ENCODE measurements around the gene RABEP2. TPM values are rescaled to one million over a fixed set of nuclear protein-coding genes. Genes with fewer than 3 reads are reported as not detected.
"Not testable (repeated sequence)": the region's sequence is repeated elsewhere in the genome, so short reads cannot be mapped to it uniquely, and the experiment has no call there.

The RABEP2 gene
- total RNA-seq (10 to 100 TPM; 43.1 to 82.5 (median 51.0) TPM), polyA plus RNA-seq (10 to 100 TPM; 40.8 to 90.0 (median 64.5) TPM)
- long read RNA-seq, donor 1, partial matches to known transcripts, result 0 of 3 reads
- long read RNA-seq, donor 1, other reads (novel, unspliced or antisense), result 0 of 3 reads
- long read RNA-seq, donor 2, partial matches to known transcripts, result 13 of 20 reads
- long read RNA-seq, donor 2, other reads (novel, unspliced or antisense), result 6 of 20 reads

GRCh38 chr16:28924762-28925385, at the start of gene RABEP2:
RABEP2 (minus strand) TSS chr16:28925238; CDS start chr16:28925163, 75 bp downstream.
- Histone ChIP-seq H3K4me3 (peak within 1 kb of the TSS; percentile 58 to 92 (median 78)), H3K27ac (peak within 1 kb of the TSS; percentile 94 to 100 (median 98)), H3K4me1 (peaks cover 14 to 62% (median 41%) of the 10 kb centered on the region in 6 donors), H3K36me3 (peaks cover 0 to 33% (median 7%) of the 10 kb centered on the region in 6 donors), H3K27me3 (replicated peaks in 1 of 7) (no peaks in the 10 kb centered on the region), H3K9me3 (no peaks in the 10 kb centered on the region)
- peak; percentile 98 for DNase-seq
- intact Hi-C loops (cut with DNase I; ENCODE audit: low total_unique reads), result no loop called here
- 1 to 2% (median 1%) methylated on average over 27 to 66 of the region's 66 CpGs for WGBS, 5 donors
- TF ChIP-seq POLR2AphosphoS5 (IDR thresholded peaks at IDR 0.05) (peak; percentile 86 to 91 (median 87)), POLR2A (IDR thresholded peaks at IDR 0.05) (no peak)

- TF ChIP-seq POLR2AphosphoS5 (IDR thresholded peaks at IDR 0.05) (peak; percentile 92 to 96 (median 95)), POLR2A (IDR thresholded peaks at IDR 0.05) (peak in 1 of 3 donors; percentile 54), CTCF (IDR thresholded peaks at IDR 0.05 in 8 of 11, conservative IDR thresholded peaks at IDR 0.05 in 3 of 11) (no peak)
- intact Hi-C loops (cut with DNase I; ENCODE audit: low total_unique reads), result no loop called here
- Histone ChIP-seq H3K36me3 (peaks cover 0 to 35% (median 16%) of the 10 kb centered on the region in 6 donors), H3K27ac (peak within 1 kb of the TSS; percentile 40 to 86 (median 77)), H3K4me1 (peaks cover 13 to 57% (median 37%) of the 10 kb centered on the region in 6 donors), H3K4me3 (peak within 1 kb of the TSS; percentile 84 to 100 (median 94)), H3K27me3 (replicated peaks in 1 of 7) (no peaks in the 10 kb centered on the region), H3K9me3 (no peaks in the 10 kb centered on the region)
- DNase-seq, result peak; percentile 99
- WGBS, 5 donors, result 0 to 1% (median 0%) methylated on average over 20 to 60 of the region's 60 CpGs
Observed at GRCh38 chr16:28974437-28975157, 49.6 kb upstream of the RABEP2 start, which contains the start of gene SPNS1. SPNS1 (plus strand) TSS chr16:28974778; CDS start chr16:28975152, 374 bp downstream.

GRCh38 chr16:28974007-28974436, 49.0 kb upstream of the RABEP2 start:
- WGBS, 5 donors, result 1 to 2% (median 1%) methylated on average over 17 of the region's 17 CpGs
- peaks cover 13 to 54% (median 37%) of the 10 kb centered on the region in 6 donors for H3K4me1 ChIP-seq
- intact Hi-C loops (cut with DNase I; ENCODE audit: low total_unique reads), result no loop called here
- H3K9me3 ChIP-seq, result no peaks in the 10 kb centered on the region
- H3K27me3 ChIP-seq (replicated peaks in 1 of 7), result no peaks in the 10 kb centered on the region
- peaks cover 0 to 30% (median 11%) of the 10 kb centered on the region in 6 donors for H3K36me3 ChIP-seq
- TF ChIP-seq POLR2AphosphoS5 (IDR thresholded peaks at IDR 0.05) (no peak), POLR2A (IDR thresholded peaks at IDR 0.05) (no peak), CTCF (IDR thresholded peaks at IDR 0.05 in 8 of 11, conservative IDR thresholded peaks at IDR 0.05 in 3 of 11) (peak in 9 of 11 experiments; percentile 18 to 62 (median 45))
- peak overlapping the region; percentile 40 to 86 (median 77) for H3K27ac ChIP-seq
- peak overlapping the region; percentile 84 to 100 (median 94) for H3K4me3 ChIP-seq
- peak; percentile 78 for DNase-seq

- Histone ChIP-seq H3K36me3 (peaks cover under 1 to 17% (median 9%) of the 10 kb centered on the region in 6 donors), H3K4me1 (peaks cover 0 to 11% (median 7%) of the 10 kb centered on the region in 6 donors)
- WGBS, 5 donors, result 75 to 95% (median 91%) methylated on average over 2 of the region's 2 CpGs
- DNase-seq; H3K4me3 ChIP-seq; H3K27ac ChIP-seq; H3K9me3 ChIP-seq; intact Hi-C loops (cut with DNase I; ENCODE audit: low total_unique reads); H3K27me3 ChIP-seq (replicated peaks in 1 of 7): not testable (repeated sequence)
Observed at GRCh38 chr16:28969696-28970095, 44.7 kb upstream of the RABEP2 start.
